Liver (tissue), 9 donors: ENCODE data around the gene ZNF662. TPM values are rescaled to one million over a fixed set of nuclear protein-coding genes. Genes with fewer than 3 reads are reported as not detected.

Experiments
- DNase-seq: peaks from one replicate; pipeline ENCODE4 v3.0.0-alpha.2; 2017; ENCODE audit warnings: low spot score
- H3K27ac ChIP-seq, 2 donors: one replicate each; pipeline ENCODE4 v1.7.0; 2013; ENCODE audit warnings: inconsistent platforms in 2 of 2, low read length in 2 of 2, control low read depth in 1 of 2, low read depth in 1 of 2, mild to moderate bottlenecking in 1 of 2
- H3K27me3 ChIP-seq, 4 donors: one replicate each; pipeline versions ENCODE4 v1.6.1 to v1.7.0; 2013; ENCODE audit warnings: low read length in 3 of 4, inconsistent platforms in 1 of 4, mild to moderate bottlenecking in 1 of 4, moderate library complexity in 1 of 4; ENCODE audit not compliant: control insufficient read depth in 4 of 4, insufficient read depth in 4 of 4
- H3K36me3 ChIP-seq, 4 donors: one replicate each; pipeline versions ENCODE4 v1.6.1 to v1.7.0; 2013; ENCODE audit warnings: low read length in 3 of 4, mild to moderate bottlenecking in 3 of 4, low read depth in 1 of 4, moderate library complexity in 1 of 4; ENCODE audit not compliant: control insufficient read depth in 4 of 4, insufficient read depth in 3 of 4
- H3K4me1 ChIP-seq, 4 donors: one replicate each; pipeline versions ENCODE4 v1.6.1 to v1.7.0; 2013; ENCODE audit warnings: low read length in 3 of 4, mild to moderate bottlenecking in 3 of 4, moderate library complexity in 1 of 4; ENCODE audit not compliant: control insufficient read depth in 4 of 4, insufficient read depth in 4 of 4
- H3K4me3 ChIP-seq, 3 donors: one replicate each; pipeline versions ENCODE4 v1.6.1 to v1.7.0; 2013; ENCODE audit warnings: low read length in 3 of 3, control low read depth in 1 of 3, low read depth in 1 of 3, mild to moderate bottlenecking in 1 of 3
- H3K9ac ChIP-seq, 2 donors: one replicate each; pipeline ENCODE4 v1.7.0; 2013; ENCODE audit warnings: low read length in 2 of 2, mild to moderate bottlenecking in 2 of 2, moderate library complexity in 2 of 2, control low read depth in 1 of 2, low read depth in 1 of 2
- H3K9me3 ChIP-seq, 4 donors: one replicate each; pipeline versions ENCODE4 v1.6.1 to v1.7.0; 2013; ENCODE audit warnings: low read length in 3 of 4; ENCODE audit not compliant: control insufficient read depth in 4 of 4
- ATF3 ChIP-seq: IDR thresholded peaks from 2 replicates; pipeline ENCODE4 v1.6.1; 2016; ENCODE audit warnings: antibody characterized with exemption
- EGR1 ChIP-seq, 2 donors: IDR thresholded peaks; 2 replicates each; pipeline ENCODE4 v1.6.1; 2016 to 2018; ENCODE audit warnings: antibody characterized with exemption in 2 of 2, low read depth in 2 of 2
- FOXA1 ChIP-seq: IDR thresholded peaks from 2 replicates; pipeline ENCODE4 v1.6.1; 2016; ENCODE audit warnings: antibody characterized with exemption
- FOXA2 ChIP-seq: IDR thresholded peaks from 2 replicates; pipeline ENCODE4 v1.6.1; 2016; ENCODE audit warnings: antibody characterized with exemption
- GABPA ChIP-seq, 2 donors: IDR thresholded peaks in 1 of 2; conservative IDR thresholded peaks in 1 of 2; 2 replicates each; pipeline ENCODE4 v1.6.1; 2016; ENCODE audit warnings: antibody characterized with exemption in 2 of 2, mild to moderate bottlenecking in 1 of 2, moderate library complexity in 1 of 2
- HNF4A ChIP-seq, 2 donors: conservative IDR thresholded peaks; 2 replicates each; pipeline ENCODE4 v1.6.1; 2016; ENCODE audit warnings: antibody characterized with exemption in 2 of 2, mild to moderate bottlenecking in 2 of 2
- HNF4G ChIP-seq: IDR thresholded peaks from 2 replicates; pipeline ENCODE4 v1.6.1; 2016; ENCODE audit warnings: antibody characterized with exemption
- JUND ChIP-seq, 2 donors: IDR thresholded peaks; 2 replicates each; pipeline ENCODE4 v1.6.1; 2016; ENCODE audit warnings: antibody characterized with exemption in 2 of 2
- NR2F2 ChIP-seq: IDR thresholded peaks from 2 replicates; pipeline ENCODE4 v1.6.1; 2016; ENCODE audit warnings: antibody characterized with exemption
- RAD21 ChIP-seq, 2 donors: IDR thresholded peaks; 2 replicates each; pipeline ENCODE4 v1.6.1; 2016; ENCODE audit warnings: antibody characterized with exemption in 2 of 2, mild to moderate bottlenecking in 2 of 2
- REST ChIP-seq: IDR thresholded peaks from 2 replicates; pipeline ENCODE4 v1.6.1; 2016; ENCODE audit warnings: antibody characterized with exemption, mild to moderate bottlenecking
- RXRA ChIP-seq, 2 donors: IDR thresholded peaks; 2 replicates each; pipeline ENCODE4 v1.6.1; 2017 to 2018; ENCODE audit warnings: antibody characterized with exemption in 2 of 2, mild to moderate bottlenecking in 1 of 2
- SP1 ChIP-seq: IDR thresholded peaks from 2 replicates; pipeline ENCODE4 v1.6.1; 2018; ENCODE audit warnings: antibody characterized with exemption, mild to moderate bottlenecking
- TAF1 ChIP-seq: conservative IDR thresholded peaks from 2 replicates; pipeline ENCODE4 v1.6.1; 2016; ENCODE audit warnings: antibody characterized with exemption, mild to moderate bottlenecking
- YY1 ChIP-seq: IDR thresholded peaks from 2 replicates; pipeline ENCODE4 v1.6.1; 2016; ENCODE audit warnings: antibody characterized with exemption, mild to moderate bottlenecking
- WGBS: extraction: QIAGEN DNeasy Blood & Tissue Kit; methylation state at CpG from one replicate; pipeline ENCODE4 v1.1.7; 2013; 5-methylcytosine and 5-hydroxymethylcytosine counted together
- polyA plus RNA-seq, 2 donors: library from polyadenylated mRNA; stranded (reverse) in 1 of 2; unstranded in 1 of 2; fragments of 200-250 nt in 1 of 2; fragments of >200 nt in 1 of 2; fragmentation: Nextera tagmentation in 1 of 2; extraction: Ambion mirVana in 1 of 2; gene quantifications; one replicate each; pipeline versions ENCODE4 v1.2.1 to v1.2.3, GENCODE V29; 2013 to 2015
- total RNA-seq, 2 donors: library from RNA; depleted of rRNA; stranded (reverse); fragments of >200 nt; gene quantifications; one replicate each; pipeline ENCODE4 v1.2.3, GENCODE V29; 2014
- TF ChIP-seq, protein P1 (sequence below): fragments of 150-350 bp; IDR thresholded peaks from 2 replicates; pipeline ENCODE4 v1.5.1; 2017; ENCODE audit warnings: improper control_type of control experiment, low read depth, low read length; ENCODE audit not compliant: missing input control
- TF ChIP-seq, protein P2 (sequence below): IDR thresholded peaks from 2 replicates; pipeline ENCODE4 v1.6.1; 2016; ENCODE audit warnings: antibody characterized with exemption
- TF ChIP-seq, protein P3 (sequence below): IDR thresholded peaks from 2 replicates; pipeline ENCODE4 v1.6.1; 2016; ENCODE audit warnings: antibody characterized with exemption
- donor health status: healthy.
- donor health status: healthy.
- donor health status: healthy.
- donor health status: healthy.
- donor health status: healthy.

ZNF662 gene
- total and polyA plus RNA-seq, 4 donors: 2.2 to 3.9 (median 2.6) TPM

DNA sequence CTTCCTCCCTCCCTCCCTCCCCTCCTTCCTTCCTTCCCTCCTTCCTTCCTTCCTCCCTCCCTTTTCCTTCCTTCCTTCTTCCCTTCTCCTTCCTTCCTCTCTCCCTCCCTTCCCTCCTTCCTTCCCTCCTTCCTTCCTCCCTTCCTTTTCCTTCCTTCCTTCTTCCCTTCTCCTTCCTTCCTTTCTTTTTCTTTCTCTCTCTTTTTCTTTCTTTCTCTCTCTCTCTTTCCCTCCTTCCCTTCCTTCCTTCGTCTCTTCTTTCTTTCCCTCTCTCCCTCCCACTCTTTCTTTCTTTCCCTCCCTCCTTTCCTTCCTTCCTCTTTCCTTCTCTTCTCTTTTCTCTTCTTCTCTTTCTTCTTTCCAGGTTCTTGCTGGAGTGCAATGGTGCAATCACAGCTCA, 1.9 kb upstream of the ZNF662 start:
- H3K4me1 ChIP-seq: peaks cover 2 to 18% (median 6%) of the 10 kb centered on the region in 4 donors
- DNase-seq: no peak
- WGBS: 90% methylated on average over 1 of the region's 1 CpG
- no peaks in the 10 kb centered on the region for H3K9me3 ChIP-seq
- H3K36me3 ChIP-seq: peaks cover 0 to 7% (median 2%) of the 10 kb centered on the region in 4 donors
- H3K4me3 ChIP-seq: no peak overlapping the region
- TF ChIP-seq FOXA2: no peak
- TF ChIP-seq HNF4A (conservative IDR thresholded peaks at IDR 0.05): no peak
- no peak for TF ChIP-seq RXRA (IDR thresholded peaks at IDR 0.05)
- no peak for TF ChIP-seq RAD21 (IDR thresholded peaks at IDR 0.05)
- TF ChIP-seq SP1: no peak
- TF ChIP-seq, protein P1, sequence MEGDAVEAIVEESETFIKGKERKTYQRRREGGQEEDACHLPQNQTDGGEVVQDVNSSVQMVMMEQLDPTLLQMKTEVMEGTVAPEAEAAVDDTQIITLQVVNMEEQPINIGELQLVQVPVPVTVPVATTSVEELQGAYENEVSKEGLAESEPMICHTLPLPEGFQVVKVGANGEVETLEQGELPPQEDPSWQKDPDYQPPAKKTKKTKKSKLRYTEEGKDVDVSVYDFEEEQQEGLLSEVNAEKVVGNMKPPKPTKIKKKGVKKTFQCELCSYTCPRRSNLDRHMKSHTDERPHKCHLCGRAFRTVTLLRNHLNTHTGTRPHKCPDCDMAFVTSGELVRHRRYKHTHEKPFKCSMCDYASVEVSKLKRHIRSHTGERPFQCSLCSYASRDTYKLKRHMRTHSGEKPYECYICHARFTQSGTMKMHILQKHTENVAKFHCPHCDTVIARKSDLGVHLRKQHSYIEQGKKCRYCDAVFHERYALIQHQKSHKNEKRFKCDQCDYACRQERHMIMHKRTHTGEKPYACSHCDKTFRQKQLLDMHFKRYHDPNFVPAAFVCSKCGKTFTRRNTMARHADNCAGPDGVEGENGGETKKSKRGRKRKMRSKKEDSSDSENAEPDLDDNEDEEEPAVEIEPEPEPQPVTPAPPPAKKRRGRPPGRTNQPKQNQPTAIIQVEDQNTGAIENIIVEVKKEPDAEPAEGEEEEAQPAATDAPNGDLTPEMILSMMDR: no peak
- no peak for TF ChIP-seq FOXA1
- TF ChIP-seq, protein P2, sequence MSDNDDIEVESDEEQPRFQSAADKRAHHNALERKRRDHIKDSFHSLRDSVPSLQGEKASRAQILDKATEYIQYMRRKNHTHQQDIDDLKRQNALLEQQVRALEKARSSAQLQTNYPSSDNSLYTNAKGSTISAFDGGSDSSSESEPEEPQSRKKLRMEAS: no peak
- TF ChIP-seq NR2F2: no peak
- TF ChIP-seq ATF3: no peak
- no peak for TF ChIP-seq TAF1
- TF ChIP-seq YY1: no peak
- no peak for TF ChIP-seq JUND (IDR thresholded peaks at IDR 0.05)
- no peak for TF ChIP-seq HNF4G
- TF ChIP-seq REST: no peak
- TF ChIP-seq EGR1 (IDR thresholded peaks at IDR 0.05; ENCODE audit: low read depth in 2 of 2): no peak
- TF ChIP-seq, protein P3, sequence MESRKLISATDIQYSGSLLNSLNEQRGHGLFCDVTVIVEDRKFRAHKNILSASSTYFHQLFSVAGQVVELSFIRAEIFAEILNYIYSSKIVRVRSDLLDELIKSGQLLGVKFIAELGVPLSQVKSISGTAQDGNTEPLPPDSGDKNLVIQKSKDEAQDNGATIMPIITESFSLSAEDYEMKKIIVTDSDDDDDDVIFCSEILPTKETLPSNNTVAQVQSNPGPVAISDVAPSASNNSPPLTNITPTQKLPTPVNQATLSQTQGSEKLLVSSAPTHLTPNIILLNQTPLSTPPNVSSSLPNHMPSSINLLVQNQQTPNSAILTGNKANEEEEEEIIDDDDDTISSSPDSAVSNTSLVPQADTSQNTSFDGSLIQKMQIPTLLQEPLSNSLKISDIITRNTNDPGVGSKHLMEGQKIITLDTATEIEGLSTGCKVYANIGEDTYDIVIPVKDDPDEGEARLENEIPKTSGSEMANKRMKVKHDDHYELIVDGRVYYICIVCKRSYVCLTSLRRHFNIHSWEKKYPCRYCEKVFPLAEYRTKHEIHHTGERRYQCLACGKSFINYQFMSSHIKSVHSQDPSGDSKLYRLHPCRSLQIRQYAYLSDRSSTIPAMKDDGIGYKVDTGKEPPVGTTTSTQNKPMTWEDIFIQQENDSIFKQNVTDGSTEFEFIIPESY: no peak
- no peak for TF ChIP-seq GABPA (IDR thresholded peaks at IDR 0.05 in 1 of 2, conservative IDR thresholded peaks at IDR 0.05 in 1 of 2)
- H3K27ac ChIP-seq: no peak overlapping the region
- H3K27me3 ChIP-seq: no peaks in the 10 kb centered on the region
- H3K9ac ChIP-seq: no peak overlapping the region
